Mucosa of descending colon (tissue), 3 donors: ENCODE data around the gene LRRN4CL. TPM values are rescaled to one million over a fixed set of nuclear protein-coding genes. Genes with fewer than 3 reads are reported as not detected.

ENCODE experiments used
- ATAC-seq: fragments of 200-7000 bp; cut with Tn5 transposase; one replicate; pipeline ENCODE4 v1.9.1; 2020; ENCODE audit warnings: mild to moderate bottlenecking, moderate library complexity
- DNase-seq, 3 donors: peaks; one replicate each; pipeline ENCODE4 v3.0.0-alpha.2; 2020
- H3K36me3 ChIP-seq: fragments of 200-600 bp; one replicate; pipeline ENCODE4 v1.8.0; 2021; ENCODE audit warnings: low read depth, mild to moderate bottlenecking
- H3K4me1 ChIP-seq: fragments of 200-600 bp; one replicate; pipeline ENCODE4 v1.8.0; 2021; ENCODE audit warnings: low read depth, mild to moderate bottlenecking
- H3K4me3 ChIP-seq: fragments of 200-600 bp; one replicate; pipeline ENCODE4 v1.8.0; 2021; ENCODE audit warnings: mild to moderate bottlenecking
- H3K9me3 ChIP-seq: fragments of 200-600 bp; one replicate; pipeline ENCODE4 v1.8.0; 2021; ENCODE audit warnings: mild to moderate bottlenecking
- CTCF ChIP-seq: fragments of 200-600 bp; IDR thresholded peaks from one replicate; pipeline ENCODE4 v1.8.0; 2022; ENCODE audit warnings: antibody characterized with exemption, mild to moderate bottlenecking
- intact Hi-C, 2 donors: fragments of 100-400 bp; cut with DNase I in 1 of 2; cut with micrococcal nuclease in 1 of 2; formaldehyde crosslinking; loops; one replicate each; pipeline versions ENCODE4 v1.11.0 to v1.11.1; 2022; cut with DNase I, micrococcal nuclease
- total RNA-seq, 3 donors: library from RNA; stranded (reverse); fragmentation: NEBNext Ultra II Directional in 2 of 3; extraction: Animal tissue kit (Norgen Biotek cat#: 25700) in 2 of 3; gene quantifications; one replicate each; pipeline versions ENCODE4 v1.2.1 to v1.2.4, GENCODE V29; 2021 to 2023
- donor health status: DM: no; HTN: no; CAD: no; lungs with moderate emphysema.
- donor health status: DM: no; HTN: no; CAD: no.
- donor health status: DM: no; HTN: yes; CAD: no.

LRRN4CL gene
- total RNA-seq, 3 donors from 2014 or later, result 1.2 to 11.5 (median 5.6) TPM

- Histone ChIP-seq H3K9me3 (no peaks in the 10 kb centered on the region), H3K4me3 (peak overlapping the region; percentile 9), H3K4me1 (peaks cover 34% of the 10 kb centered on the region), H3K36me3 (no peaks in the 10 kb centered on the region)
- DNase-seq (peak; percentile 95 to 99 (median 98)), ATAC-seq (peak; percentile 82)
- intact Hi-C loops, result no loop called here
- TF ChIP-seq CTCF, result no peak
Measured at GRCh38 chr11:62709247-62710000, 20.1 kb upstream of the LRRN4CL start.

GRCh38 chr11:62708793-62709192 is 19.5 kb upstream of the LRRN4CL start:
- H3K4me1 ChIP-seq, result peaks cover 34% of the 10 kb centered on the region
- ATAC-seq (peak; percentile 22), DNase-seq (peak; percentile 57 to 77 (median 73))
- peak overlapping the region; percentile 9 for H3K4me3 ChIP-seq
- intact Hi-C loops, result no loop called here
- no peaks in the 10 kb centered on the region for H3K9me3 ChIP-seq
- H3K36me3 ChIP-seq, result no peaks in the 10 kb centered on the region
- TF ChIP-seq CTCF, result no peak

- ATAC-seq (no peak), DNase-seq (peak; percentile 31 to 51 (median 36))
- H3K4me1 ChIP-seq, result peaks cover 38% of the 10 kb centered on the region
- no peaks in the 10 kb centered on the region for H3K36me3 ChIP-seq
- H3K4me3 ChIP-seq, result no peak overlapping the region
- intact Hi-C loops, result no loop called here
- TF ChIP-seq CTCF, result no peak
- no peaks in the 10 kb centered on the region for H3K9me3 ChIP-seq
Measured at GRCh38 chr11:62708392-62708791, 19.1 kb upstream of the LRRN4CL start.

GRCh38 chr11:62707277-62707861 is 18.0 kb upstream of the LRRN4CL start, which contains the start of the genes BSCL2 and GNG3:
Gene BSCL2 (minus strand): TSS chr11:62707424. CDS start chr11:62707195, 229 bp downstream.
Gene GNG3 (plus strand): TSS chr11:62707676. CDS start chr11:62708296, 620 bp downstream.
- no peaks in the 10 kb centered on the region for H3K36me3 ChIP-seq
- peaks cover 32% of the 10 kb centered on the region for H3K4me1 ChIP-seq
- DNase-seq (peak; percentile 33 to 58 (median 47)), ATAC-seq (no peak)
- H3K4me3 ChIP-seq, result peak within 1 kb of the TSS; percentile 47
- intact Hi-C loops, result no loop called here
- H3K9me3 ChIP-seq, result no peaks in the 10 kb centered on the region
- TF ChIP-seq CTCF, result no peak

- no peak for TF ChIP-seq CTCF
- Histone ChIP-seq H3K4me1 (peaks cover 32% of the 10 kb centered on the region), H3K4me3 (no peak overlapping the region), H3K9me3 (no peaks in the 10 kb centered on the region), H3K36me3 (no peaks in the 10 kb centered on the region)
- intact Hi-C loops, result no loop called here
- peak; percentile 34 to 50 (median 37) for DNase-seq
- no peak for ATAC-seq
Measured at GRCh38 chr11:62706850-62707247, 17.5 kb upstream of the LRRN4CL start.
